HG03095 (cell line): ENCODE results near the gene C5orf22.
"Not testable (repeated sequence)": the region's sequence is repeated elsewhere in the genome, so short reads cannot be mapped to it uniquely, and the experiment has no call there.

ENCODE experiments used
- ATAC-seq: cut with Tn5 transposase; IDR thresholded peaks from one replicate; pipeline ENCODE4 v1.9.1; 2021; ENCODE audit warnings: moderate library complexity; ENCODE audit not compliant: unreplicated experiment

Gene C5orf22

DNA sequence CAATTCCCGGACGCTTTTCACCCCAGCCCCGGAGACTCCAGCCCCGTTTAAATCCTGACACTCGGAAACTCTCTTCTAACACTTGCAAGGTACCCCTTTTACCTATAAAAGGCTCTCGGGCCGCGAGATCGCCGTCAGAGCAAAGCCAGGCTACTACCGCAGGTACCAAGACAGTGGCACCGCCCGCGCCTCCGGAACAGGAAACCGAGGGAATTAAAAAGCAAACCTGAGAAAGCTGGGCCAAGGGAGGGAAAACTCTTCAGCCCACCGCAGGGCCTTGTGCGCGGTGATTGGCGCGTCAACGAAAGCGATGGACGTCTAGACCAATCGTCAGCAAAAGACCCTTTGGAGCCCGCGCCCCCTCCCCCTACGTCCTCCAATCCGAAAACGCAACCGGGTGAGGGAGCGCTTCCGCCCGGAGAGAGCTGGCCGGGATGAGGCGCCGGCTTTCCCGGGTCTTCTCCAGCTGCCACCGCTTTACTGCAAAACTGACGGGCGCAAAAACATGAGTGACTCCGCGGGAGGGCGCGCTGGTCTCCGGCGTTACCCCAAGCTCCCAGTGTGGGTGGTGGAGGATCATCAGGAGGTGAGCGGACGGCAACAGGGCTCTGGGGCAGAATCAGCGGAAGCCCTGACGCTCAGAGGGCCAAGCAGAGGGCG, at the start of gene C5orf22, which contains the start of gene DROSHA:
C5orf22 (plus strand) TSS at position 414 of the 660 bp plus-strand sequence; CDS start at position 506, 92 bp downstream.
DROSHA (minus strand) TSS at position 206 of the 660 bp plus-strand sequence. CDS start 3,034 bp downstream, outside the sequence.
- ATAC-seq, result peak; percentile 95

GRCh38 chr5:31485376-31486207, 46.5 kb upstream of the C5orf22 start:
- no peak for ATAC-seq

DNA sequence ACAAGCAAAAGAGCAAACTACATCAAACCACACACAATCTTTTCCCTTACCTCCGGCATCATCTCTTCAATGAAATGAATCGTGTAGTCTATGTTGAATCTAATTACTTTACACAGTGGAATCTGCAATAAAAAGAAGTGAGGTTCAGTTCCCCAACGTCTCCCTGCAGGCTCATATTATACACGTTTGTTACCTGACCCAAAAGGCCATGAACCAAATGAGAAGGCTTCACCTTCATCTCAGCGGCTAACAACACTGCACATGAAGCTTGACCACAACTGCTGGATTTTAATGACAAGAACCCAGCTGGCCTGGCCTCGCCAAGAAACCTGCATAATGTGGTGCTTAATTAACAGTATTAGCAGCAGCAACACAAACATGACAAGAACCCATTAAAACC, 45.7 kb upstream of the C5orf22 start:
- no peak for ATAC-seq

- no peak for ATAC-seq
Measured at GRCh38 chr5:31487506-31487905, 44.6 kb upstream of the C5orf22 start.

- no peak for ATAC-seq
Measured at GRCh38 chr5:31492869-31493268, 39.2 kb upstream of the C5orf22 start.

DNA sequence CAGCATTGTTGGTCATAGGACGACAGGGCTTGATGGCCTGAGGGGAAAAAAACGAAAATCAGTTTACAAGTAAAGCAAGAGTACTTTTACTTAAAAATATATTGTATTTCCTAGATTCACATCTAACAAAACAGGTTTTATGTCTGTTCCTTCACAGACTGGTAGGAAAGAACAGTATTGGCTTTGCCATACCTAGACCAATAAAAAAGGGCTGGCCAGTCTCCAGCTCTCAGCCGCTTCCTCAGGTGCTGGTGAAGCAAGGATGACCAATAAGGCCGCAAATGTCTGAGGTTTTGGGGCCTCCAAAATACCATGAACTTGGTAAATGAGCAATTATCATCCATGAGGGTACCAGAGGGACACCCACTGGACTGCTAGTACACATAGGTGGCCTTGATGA, 36.8 kb upstream of the C5orf22 start:
- no peak for ATAC-seq

- no peak for ATAC-seq
Measured at GRCh38 chr5:31496301-31496700, 35.8 kb upstream of the C5orf22 start.

GRCh38 chr5:31496891-31497290, 35.2 kb upstream of the C5orf22 start:
- no peak for ATAC-seq

DNA sequence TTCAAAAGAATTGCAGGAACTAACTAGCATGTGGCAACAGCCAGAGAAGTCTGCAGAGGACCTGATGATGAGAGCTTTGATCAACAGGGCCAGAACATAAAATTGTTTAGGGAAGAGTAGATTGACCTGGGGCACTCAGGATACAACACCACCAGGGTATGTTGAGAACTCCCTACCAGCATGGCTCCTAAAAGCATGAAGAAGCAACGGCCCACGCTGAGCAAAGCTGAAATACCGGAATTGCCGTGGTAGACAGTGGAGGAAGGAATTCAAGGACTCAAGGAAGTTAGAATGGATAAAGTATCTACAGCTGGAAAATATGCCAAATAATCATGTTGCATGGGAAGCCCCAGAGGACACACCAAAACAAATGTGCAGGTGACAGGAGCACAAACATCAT, 31.8 kb upstream of the C5orf22 start:
- no peak for ATAC-seq

GRCh38 chr5:31502506-31502905, 29.6 kb upstream of the C5orf22 start:
- no peak for ATAC-seq

- ATAC-seq, result no peak
Measured at GRCh38 chr5:31504529-31504928, 27.6 kb upstream of the C5orf22 start.

DNA sequence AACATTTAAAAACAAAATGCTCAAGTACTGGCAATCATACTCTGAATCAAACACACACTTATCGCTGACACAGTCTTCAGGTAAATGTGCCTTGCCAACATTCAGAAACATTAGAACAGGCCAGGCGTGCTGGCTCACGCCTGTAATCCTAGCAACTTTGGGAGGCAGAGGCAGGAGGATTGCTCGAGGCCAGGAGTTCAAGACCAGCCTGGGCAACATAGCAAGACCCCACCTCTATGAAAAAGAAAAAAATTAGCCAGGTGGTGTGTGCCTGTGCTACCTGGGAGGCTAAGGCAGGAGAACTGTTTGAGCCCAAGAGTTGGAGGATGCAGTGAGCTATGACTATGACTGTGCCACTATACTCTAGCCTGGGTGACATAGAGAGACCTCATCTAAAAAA, 20.8 kb upstream of the C5orf22 start:
- ATAC-seq, result no peak

DNA sequence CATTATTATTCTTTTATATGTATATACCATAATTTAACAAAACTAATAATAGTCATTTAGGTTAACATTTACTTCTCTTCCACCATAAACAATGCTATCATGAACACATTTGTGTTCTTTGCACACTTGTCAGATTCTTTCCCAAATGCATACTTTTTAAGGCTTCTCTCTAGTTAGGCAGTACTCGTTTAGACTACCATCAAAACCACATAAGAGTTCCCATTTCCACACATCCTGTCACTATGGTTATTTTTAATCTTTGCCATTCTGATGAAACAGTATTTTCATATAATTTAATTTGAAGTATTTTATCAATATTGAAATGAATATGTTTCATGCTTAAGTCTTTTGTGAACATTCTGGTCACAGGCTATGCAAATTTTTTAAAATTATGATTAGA, 15.3 kb upstream of the C5orf22 start:
- ATAC-seq, result no peak

DNA sequence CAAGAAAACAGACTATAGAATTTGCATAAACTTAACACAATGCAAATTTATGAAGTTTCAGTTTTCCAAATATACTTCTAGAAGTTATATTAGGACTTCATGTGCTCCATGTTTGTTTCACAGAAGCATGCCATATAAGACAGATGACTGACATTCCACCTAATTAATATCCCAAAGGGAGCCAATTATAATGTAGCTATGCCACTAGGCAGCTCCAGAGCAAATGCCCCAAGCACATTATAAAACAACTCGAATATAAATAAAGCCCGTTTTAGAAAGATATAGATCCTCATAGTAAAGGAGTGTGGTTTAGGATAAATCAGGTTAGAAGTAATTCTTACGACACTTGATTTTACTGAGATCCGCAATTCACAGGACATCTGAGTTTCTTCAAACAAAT, 9.1 kb upstream of the C5orf22 start:
- ATAC-seq, result no peak

- ATAC-seq, result no peak
Measured at GRCh38 chr5:31530541-31531265, 1.4 kb upstream of the C5orf22 start.

DNA sequence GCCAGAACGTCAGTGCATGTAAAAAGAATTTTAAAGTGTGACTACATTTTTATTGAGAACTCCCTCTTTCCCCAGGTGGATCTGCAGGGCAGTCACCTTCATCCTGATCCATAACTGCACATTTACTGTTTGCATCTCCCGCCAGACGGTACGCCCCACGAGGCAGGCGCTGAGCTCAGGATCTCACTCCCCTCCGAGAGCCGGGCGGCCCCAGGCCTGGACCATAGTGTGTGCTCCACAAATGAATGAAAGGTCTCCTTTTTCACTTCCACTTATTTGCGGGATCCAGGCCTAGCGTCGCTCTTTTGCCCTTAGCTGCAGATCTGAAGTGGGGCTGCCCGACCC, 586 bp upstream of the C5orf22 start:
- ATAC-seq, result peak; percentile 30

- no peak for ATAC-seq
Measured at GRCh38 chr5:31534527-31535046, 2.5 kb downstream of the C5orf22 start.

GRCh38 chr5:31536873-31537272, 4.8 kb downstream of the C5orf22 start:
- no peak for ATAC-seq

DNA sequence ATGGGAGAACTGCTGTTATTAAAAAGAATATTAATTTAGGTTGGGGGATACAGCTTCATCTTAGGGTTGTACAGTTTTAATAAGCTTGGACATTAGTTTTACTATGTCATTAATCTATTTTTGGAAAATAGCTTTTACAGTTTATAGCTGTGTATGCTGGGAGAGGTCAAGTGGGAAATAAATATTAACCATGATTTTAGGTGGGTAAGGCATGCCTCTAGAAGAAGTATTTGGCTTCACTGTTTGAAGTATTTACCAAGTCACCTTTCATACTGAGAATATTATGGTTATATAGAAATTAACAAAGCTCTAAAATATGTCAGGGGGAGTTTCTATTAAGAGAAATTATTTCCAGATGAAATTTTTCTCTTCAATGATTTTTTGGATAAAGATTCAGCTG, 5.2 kb downstream of the C5orf22 start:
- no peak for ATAC-seq

DNA sequence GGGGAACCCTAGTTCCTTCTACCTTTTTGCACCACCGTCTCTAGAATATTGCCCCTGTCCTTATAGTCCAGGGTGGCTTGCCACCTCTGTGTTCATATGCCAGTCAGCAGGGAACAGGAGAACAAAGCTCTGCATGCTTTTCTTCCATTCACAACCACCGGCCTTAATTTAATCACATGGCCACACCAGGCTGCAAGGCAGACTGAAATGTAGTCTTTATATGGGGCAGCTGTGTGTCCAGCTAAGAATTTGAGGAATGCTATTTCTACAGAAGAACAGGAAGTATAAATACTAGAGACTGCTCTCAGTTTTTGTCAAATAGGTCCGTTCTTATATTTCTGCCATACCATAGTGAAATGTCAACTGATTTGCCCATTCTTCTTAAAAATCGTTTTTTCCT, 5.8 kb downstream of the C5orf22 start:
- no peak for ATAC-seq

- ATAC-seq, result not testable (repeated sequence)
Measured at GRCh38 chr5:31549114-31549513, 17.0 kb downstream of the C5orf22 start.
